HepG2 (cell line): ENCODE data around the gene CKMT1B.
"Not testable (repeated sequence)": the region's sequence is repeated elsewhere in the genome, so short reads cannot be mapped to it uniquely, and the experiment has no call there.

Experiments
- ARNT ChIP-seq: fragments of 450-650 bp; IDR thresholded peaks from 2 replicates; pipeline ENCODE4 v1.6.1; 2017
- CCAR2 ChIP-seq: fragments of 200-400 bp; formaldehyde crosslinking; optimal IDR thresholded peaks from 2 replicates; pipeline ENCODE3; 2018; ENCODE audit warnings: low read depth, mild to moderate bottlenecking, low read length, moderate library complexity
- GATAD2A ChIP-seq: IDR thresholded peaks from 2 replicates; pipeline ENCODE4 v1.6.1; 2016
- KMT2B ChIP-seq: IDR thresholded peaks from 2 replicates; pipeline ENCODE4 v1.6.1; 2016; ENCODE audit warnings: missing genetic modification reagents, missing compliant biosample characterization
- ZFAT ChIP-seq: sonication (generic); formaldehyde crosslinking; conservative IDR thresholded peaks from 2 replicates; pipeline ENCODE4 v1.8.1; 2023; ENCODE audit warnings: missing genetic modification reagents, inconsistent platforms
- ZSCAN30 ChIP-seq: sonication (generic); formaldehyde crosslinking; IDR thresholded peaks from 2 replicates; pipeline ENCODE4 v1.5.0; 2020; ENCODE audit warnings: mild to moderate bottlenecking, missing genetic modification reagents
- TF ChIP-seq, protein P1 (sequence below): IDR thresholded peaks from 2 replicates; pipeline ENCODE4 v1.6.1; 2016; ENCODE audit warnings: missing compliant biosample characterization, missing genetic modification reagents, borderline replicate concordance
- TF ChIP-seq, protein P2 (sequence below): sonication (generic); formaldehyde crosslinking; IDR thresholded peaks from 2 replicates; pipeline ENCODE4 v1.5.0; 2020; ENCODE audit warnings: mild to moderate bottlenecking, missing genetic modification reagents, moderate library complexity

DNA sequence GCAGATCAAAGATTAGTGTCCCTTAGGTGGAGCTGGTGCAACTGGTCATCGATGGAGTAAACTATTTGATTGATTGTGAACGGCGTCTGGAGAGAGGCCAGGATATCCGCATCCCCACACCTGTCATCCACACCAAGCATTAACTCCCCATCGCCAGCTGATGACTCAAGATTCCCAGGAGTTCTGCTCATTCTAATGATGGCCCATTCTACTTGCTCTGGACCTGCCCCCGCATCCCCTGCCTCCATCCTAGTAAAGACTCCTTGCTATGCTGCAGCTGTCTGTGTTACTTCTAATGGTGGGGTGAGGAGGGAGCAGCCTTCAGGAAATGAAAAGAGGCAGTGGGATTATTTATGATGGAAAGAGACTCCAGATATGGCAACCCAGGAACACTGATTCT is 5.3 kb downstream of the CKMT1B start:
- TF ChIP-seq ZSCAN30; CCAR2; KMT2B (CRISPR knock-in tag); ARNT; ZFAT (CRISPR knock-in tag); GATAD2A (CRISPR knock-in tag): not testable (repeated sequence)
- TF ChIP-seq, protein P1, sequence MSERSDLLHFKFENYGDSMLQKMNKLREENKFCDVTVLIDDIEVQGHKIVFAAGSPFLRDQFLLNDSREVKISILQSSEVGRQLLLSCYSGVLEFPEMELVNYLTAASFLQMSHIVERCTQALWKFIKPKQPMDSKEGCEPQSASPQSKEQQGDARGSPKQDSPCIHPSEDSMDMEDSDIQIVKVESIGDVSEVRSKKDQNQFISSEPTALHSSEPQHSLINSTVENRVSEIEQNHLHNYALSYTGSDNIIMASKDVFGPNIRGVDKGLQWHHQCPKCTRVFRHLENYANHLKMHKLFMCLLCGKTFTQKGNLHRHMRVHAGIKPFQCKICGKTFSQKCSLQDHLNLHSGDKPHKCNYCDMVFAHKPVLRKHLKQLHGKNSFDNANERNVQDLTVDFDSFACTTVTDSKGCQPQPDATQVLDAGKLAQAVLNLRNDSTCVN: not testable (repeated sequence)
- TF ChIP-seq, protein P2, sequence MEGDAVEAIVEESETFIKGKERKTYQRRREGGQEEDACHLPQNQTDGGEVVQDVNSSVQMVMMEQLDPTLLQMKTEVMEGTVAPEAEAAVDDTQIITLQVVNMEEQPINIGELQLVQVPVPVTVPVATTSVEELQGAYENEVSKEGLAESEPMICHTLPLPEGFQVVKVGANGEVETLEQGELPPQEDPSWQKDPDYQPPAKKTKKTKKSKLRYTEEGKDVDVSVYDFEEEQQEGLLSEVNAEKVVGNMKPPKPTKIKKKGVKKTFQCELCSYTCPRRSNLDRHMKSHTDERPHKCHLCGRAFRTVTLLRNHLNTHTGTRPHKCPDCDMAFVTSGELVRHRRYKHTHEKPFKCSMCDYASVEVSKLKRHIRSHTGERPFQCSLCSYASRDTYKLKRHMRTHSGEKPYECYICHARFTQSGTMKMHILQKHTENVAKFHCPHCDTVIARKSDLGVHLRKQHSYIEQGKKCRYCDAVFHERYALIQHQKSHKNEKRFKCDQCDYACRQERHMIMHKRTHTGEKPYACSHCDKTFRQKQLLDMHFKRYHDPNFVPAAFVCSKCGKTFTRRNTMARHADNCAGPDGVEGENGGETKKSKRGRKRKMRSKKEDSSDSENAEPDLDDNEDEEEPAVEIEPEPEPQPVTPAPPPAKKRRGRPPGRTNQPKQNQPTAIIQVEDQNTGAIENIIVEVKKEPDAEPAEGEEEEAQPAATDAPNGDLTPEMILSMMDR: not testable (repeated sequence)
